GM12878 (cell line): Measurements from ENCODE around the gene GPC2. TPM values are rescaled to one million over a fixed set of nuclear protein-coding genes. Genes with fewer than 3 reads are reported as not detected.
"Not testable (repeated sequence)": the region's sequence is repeated elsewhere in the genome, so short reads cannot be mapped to it uniquely, and the experiment has no call there.

Experiments
- ATAC-seq: fragments of 200-7000 bp; cut with Tn5 transposase; 3 replicates; pipeline ENCODE4 v1.9.1; 2020; ENCODE audit warnings: mild to moderate bottlenecking, moderate library complexity
- BruUV-seq: library from RNA; stranded (reverse); fragments of 400-500 nt; replicated peaks from 2 replicates; lab custom pipeline; 2021; lab: Mats Ljungman, UMichigan
- CTCF ChIA-PET: fragments of 300-600 bp; sonication (Branson Sonifier 250); formaldehyde crosslinking; extraction: SDS; loops from one replicate; lab custom pipeline; 2021; ENCODE audit warnings: inconsistent platforms; lab: Yijun Ruan, JAX
- POLR2A ChIA-PET: fragments of 350-600 bp; formaldehyde crosslinking; extraction: SDS; loops from one replicate; lab custom pipeline; 2021; ENCODE audit warnings: inconsistent platforms; lab: Charles Lee
- RAD21 ChIA-PET: fragments of 300-600 bp; sonication (Branson Sonifier 250); formaldehyde crosslinking; loops from one replicate; lab custom pipeline; 2023; ENCODE audit warnings: antibody characterized with exemption; ENCODE audit not compliant: unreplicated experiment; lab: Charles Lee
- SMC1A ChIA-PET: fragments of 300-600 bp; sonication (Branson Sonifier 250); formaldehyde crosslinking; loops from one replicate; lab custom pipeline; 2023; ENCODE audit not compliant: unreplicated experiment, uncharacterized antibody; lab: Charles Lee
- DNase-seq: peaks from one replicate; pipeline ENCODE4 v3.0.0-alpha.2; 2011; ENCODE audit warnings: low read depth, low spot score
- FAIRE-seq: peaks from 3 replicates; lab custom pipeline; 2011; peaks lifted over from hg19 to GRCh38; lab: Jason Lieb, UNC
- H2AFZ ChIP-seq: 2 replicates; pipeline ENCODE4 v1.6.0; 2011; ENCODE audit warnings: low read depth, low read length, control low read depth; ENCODE audit not compliant: control insufficient read depth
- H3K27ac ChIP-seq: 2 replicates; pipeline ENCODE4 v1.5.1; 2011; ENCODE audit warnings: control low read depth; ENCODE audit not compliant: control insufficient read depth, insufficient read depth
- H3K27me3 ChIP-seq, 2 experiments: replicated peaks in 1 of 2; 2 replicates each; pipeline versions ENCODE4 v1.6.0 to v1.6.1; 2011; ENCODE audit warnings: low read length in 1 of 2; ENCODE audit not compliant: control insufficient read depth in 2 of 2, insufficient read depth in 2 of 2
- H3K36me3 ChIP-seq, 2 experiments: 2 replicates each; pipeline ENCODE4 v1.5.1; 2011; ENCODE audit warnings: low read length in 1 of 2; ENCODE audit not compliant: control insufficient read depth in 2 of 2, insufficient read depth in 2 of 2
- H3K4me1 ChIP-seq: 2 replicates; pipeline ENCODE4 v1.6.1; 2011; ENCODE audit warnings: mild to moderate bottlenecking, low read length, moderate library complexity, mixed read lengths; ENCODE audit not compliant: control insufficient read depth, insufficient read depth
- H3K4me2 ChIP-seq: 2 replicates; pipeline ENCODE4 v1.6.0; 2011; ENCODE audit warnings: control low read depth; ENCODE audit not compliant: control insufficient read depth, insufficient read depth
- H3K4me3 ChIP-seq: fragments of 200-600 bp; sonication (generic); 2 replicates; pipeline ENCODE4 v1.5.1; 2016
- H3K79me2 ChIP-seq: 2 replicates; pipeline ENCODE4 v1.6.0; 2011; ENCODE audit warnings: low read length; ENCODE audit not compliant: control insufficient read depth, insufficient read depth
- H3K9ac ChIP-seq: 2 replicates; pipeline ENCODE4 v1.8.0; 2011; ENCODE audit warnings: low read length, control low read depth, mixed read lengths; ENCODE audit not compliant: control insufficient read depth, insufficient read depth
- H3K9me3 ChIP-seq: replicated peaks from 3 replicates; pipeline ENCODE4 v1.5.1; 2011; ENCODE audit warnings: mild to moderate bottlenecking, low read length; ENCODE audit not compliant: control insufficient read depth, insufficient read depth
- H4K20me1 ChIP-seq: 2 replicates; pipeline ENCODE4 v1.6.0; 2011; ENCODE audit not compliant: control insufficient read depth, insufficient read depth
- GATAD2B ChIP-seq: fragments of 450-650 bp; conservative IDR thresholded peaks from 2 replicates; pipeline ENCODE4 v1.6.1; 2017; ENCODE audit warnings: low read depth, mild to moderate bottlenecking, moderate library complexity
- WGBS: methylation state at CpG from one replicate; pipeline ENCODE4 v1.1.6; 2016; ENCODE audit warnings: low lambda C conversion rate; ENCODE audit not compliant: insufficient replicate concordance, insufficient coverage; ENCODE audit errors: missing lambda C conversion rate; 5-methylcytosine and 5-hydroxymethylcytosine counted together
- in situ Hi-C: fragments of 300-500 bp; cut with MboI; formaldehyde crosslinking; loops from 9 replicates; pipeline ENCODE4 v1.14.3; 2018; ENCODE audit warnings: mixed read lengths
- intact Hi-C: fragments of 100-400 bp; cut with micrococcal nuclease; formaldehyde crosslinking; loops from one replicate; pipeline ENCODE4 v1.14.2; 2022; ENCODE audit not compliant: unreplicated experiment
- polyA plus RNA-seq, 11 experiments: library from polyadenylated mRNA; depleted of rRNA in 4 of 11; unstranded in 6 of 11; stranded (reverse) in 5 of 11; fragments of >200 nt; fragmentation: Nextera tagmentation in 4 of 11; fragmentation: Illumina TruSeq in 1 of 11; extraction: Ambion mirVana in 4 of 11; extraction: Trizol in 1 of 11; gene quantifications; 1 replicate in 1 of 11; 2 replicates in 10 of 11; pipeline versions ENCODE4 v1.2.1 to v1.2.3, GENCODE V29; 2011 to 2016; ENCODE audit warnings: inconsistent platforms in 2 of 11, missing spikeins in 2 of 11, low read depth in 1 of 11
- total RNA-seq, 4 experiments: library from RNA; depleted of rRNA in 3 of 4; stranded (reverse); fragments of >200 nt in 3 of 4; fragmentation: Illumina TruSeq in 1 of 4; extraction: Trizol in 1 of 4; gene quantifications; 2 replicates each; pipeline versions ENCODE4 v1.2.1 to v1.2.3, GENCODE V29; 2013 to 2021

Gene GPC2
- total and polyA plus RNA-seq, 10 of the 15 experiments (the other 5 are each of a cell fraction or from before 2014, with no cell fraction given), result 0.19 to 6.3 (median 0.77) TPM

DNA sequence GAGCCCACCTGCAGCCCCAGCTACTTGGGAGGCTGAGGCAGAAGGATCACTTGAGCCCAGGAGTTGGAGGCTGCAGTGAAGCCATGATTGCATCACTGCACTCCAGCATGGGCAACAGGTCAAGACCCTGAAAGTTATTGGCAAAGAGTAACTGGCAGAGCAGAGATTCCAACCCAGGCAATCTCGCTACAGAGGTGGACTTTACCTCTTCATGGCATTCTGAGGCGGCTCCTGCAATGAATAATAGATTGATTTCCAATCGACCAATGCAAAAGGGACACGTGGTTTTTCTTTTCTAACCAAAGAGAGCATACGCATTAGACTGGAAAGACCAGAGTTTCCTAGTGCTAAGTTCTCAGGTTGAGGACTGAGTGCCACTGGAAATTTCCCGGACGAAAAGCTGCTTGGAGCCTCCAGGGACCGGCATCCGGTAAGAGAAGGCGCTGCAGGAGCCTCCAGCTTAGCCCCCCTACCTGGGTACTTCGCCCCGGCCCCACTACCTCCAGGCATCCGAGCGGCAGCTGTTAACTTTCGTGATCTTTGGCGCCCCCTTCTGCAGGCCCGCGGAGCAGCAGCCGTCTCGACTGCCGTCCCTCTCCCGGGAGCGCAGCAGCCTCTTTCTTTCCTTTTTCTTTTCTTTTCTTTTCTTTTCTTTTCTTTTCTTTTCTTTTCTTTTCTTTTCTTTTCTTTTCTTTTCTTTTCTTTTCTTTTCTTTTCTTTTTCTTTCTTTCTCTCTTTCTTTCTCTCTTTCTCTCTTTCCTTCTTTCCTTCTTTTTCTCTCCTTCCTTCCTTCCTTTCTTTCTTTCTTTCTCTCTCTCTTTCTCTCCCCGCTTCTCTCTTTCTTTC, 46.4 kb downstream of the GPC2 start (continued):
- 0 out of 2 replicates have a peak, but pooled peaks have one; percentile 18 for TF ChIP-seq GATAD2B

DNA sequence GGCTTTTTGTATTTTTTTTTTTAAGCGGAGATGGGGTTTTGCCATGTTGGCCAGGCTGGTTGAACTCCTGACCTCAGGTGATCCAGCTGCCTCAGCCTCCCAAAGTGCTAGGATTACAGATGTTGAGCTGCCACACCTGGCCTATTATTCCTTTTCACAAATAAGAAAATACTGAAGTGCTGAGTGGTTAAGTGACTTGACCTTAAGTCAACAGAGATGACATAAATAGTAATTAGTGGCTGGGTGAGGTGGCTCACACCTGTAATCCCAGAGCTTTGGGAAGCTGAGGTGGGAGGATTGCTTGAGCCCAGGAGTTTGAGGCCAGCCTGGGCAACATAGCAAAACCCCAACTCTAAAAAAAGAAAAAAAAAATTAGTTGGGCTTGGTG, 47.0 kb downstream of the GPC2 start:
- not testable (repeated sequence) for H4K20me1 ChIP-seq, H3K4me3 ChIP-seq, BruUV-seq, FAIRE-seq, H3K27me3 ChIP-seq, H3K4me2 ChIP-seq, H3K36me3 ChIP-seq, ATAC-seq, H3K27ac ChIP-seq, H3K9ac ChIP-seq, H3K9me3 ChIP-seq, H2AFZ ChIP-seq, DNase-seq
- ChIA-PET CTCF (interaction anchor here (0.6 to 7.9 kb wide), 24 partner anchors 8 to 765 kb away, joined by 3 to 107 read pairs (median 4); partner anchors contain the start of genes AZGP1, LAMTOR4, PVRIG and ZSCAN21), POLR2A (interaction anchor here (0.7 to 2.2 kb wide), 5 partner anchors 10 to 215 kb away, joined by 3 to 8 read pairs (median 5); partner anchors contain the start of genes CNPY4, LAMTOR4 and TRIM4), SMC1A (interaction anchor here (0.7 to 3.1 kb wide), 12 partner anchors 10 to 239 kb away, joined by 3 to 17 read pairs (median 5); partner anchors contain the start of genes AP4M1, MCM7 and TRIM4), RAD21 (interaction anchor here (0.9 to 5.1 kb wide), 12 partner anchors 17 to 217 kb away, joined by 3 to 31 read pairs (median 6); partner anchors contain the start of genes AP4M1, LAMTOR4 and ZKSCAN1)
- H3K4me1 ChIP-seq, result peaks cover 14% of the 10 kb centered on the region
- in situ Hi-C loops, result loop anchor here (5.0 kb wide), 1 partner anchor 277 kb away; no protein-coding TSS in a partner anchor
- peaks cover 13% of the 10 kb centered on the region for H3K79me2 ChIP-seq
- WGBS, result 100% methylated on average over 1 of the region's 1 CpG
- intact Hi-C loops, result loop anchor here (5.0 kb wide), 3 partner anchors 212 to 277 kb away; no protein-coding TSS in a partner anchor
